Measurements from ENCODE around the gene ITGA2B. TPM values are rescaled to one million over a fixed set of nuclear protein-coding genes. Genes with fewer than 3 reads are reported as not detected.

ITGA2B gene
- total and polyA plus RNA-seq, 7 donors = 0.08 to 0.97 (median 0.16) TPM

DNA sequence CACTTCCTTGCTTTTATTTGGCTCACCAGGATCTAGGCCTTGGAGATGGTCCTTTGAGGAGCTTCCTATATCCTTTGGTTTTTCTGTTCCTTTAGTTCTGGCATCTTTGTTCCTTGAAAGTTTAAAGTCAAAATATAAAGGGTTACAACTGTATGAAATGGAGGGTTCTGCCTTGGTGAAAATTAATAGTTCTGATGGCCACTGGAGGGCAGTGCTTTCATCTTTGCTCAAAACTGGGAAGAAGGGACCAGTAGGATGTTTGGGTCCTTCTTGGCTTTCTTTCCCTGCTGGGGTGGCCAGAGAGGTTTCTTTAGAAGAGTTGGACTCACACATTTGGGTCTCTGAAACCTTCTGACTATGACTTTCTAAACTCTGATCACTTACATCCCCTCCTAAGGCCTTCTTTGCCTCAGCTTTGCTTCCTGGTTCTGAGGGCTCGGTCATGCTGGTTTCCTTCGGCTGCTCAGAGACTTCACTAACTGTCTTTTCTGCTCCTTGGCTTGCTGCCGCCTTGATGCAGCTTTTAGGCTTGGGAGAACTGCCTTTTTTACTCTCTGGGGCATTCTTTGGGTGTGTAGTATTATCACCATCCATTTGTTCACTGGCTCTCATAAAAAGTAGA is 10.9 kb upstream of the ITGA2B start:
- intact Hi-C loops (cut with DNase I) = loop anchor here (1.0 to 10.0 kb wide), 3 partner anchors 104 to 123 kb away; partner anchors contain the start of gene GPATCH8 (in 1 of the 2)
- peaks cover 4 to 95% of the 10 kb centered on the region in 2 donors for H3K36me3 ChIP-seq (ENCODE audit: insufficient read depth in 1 of 2, low read depth in 1 of 2)

DNA sequence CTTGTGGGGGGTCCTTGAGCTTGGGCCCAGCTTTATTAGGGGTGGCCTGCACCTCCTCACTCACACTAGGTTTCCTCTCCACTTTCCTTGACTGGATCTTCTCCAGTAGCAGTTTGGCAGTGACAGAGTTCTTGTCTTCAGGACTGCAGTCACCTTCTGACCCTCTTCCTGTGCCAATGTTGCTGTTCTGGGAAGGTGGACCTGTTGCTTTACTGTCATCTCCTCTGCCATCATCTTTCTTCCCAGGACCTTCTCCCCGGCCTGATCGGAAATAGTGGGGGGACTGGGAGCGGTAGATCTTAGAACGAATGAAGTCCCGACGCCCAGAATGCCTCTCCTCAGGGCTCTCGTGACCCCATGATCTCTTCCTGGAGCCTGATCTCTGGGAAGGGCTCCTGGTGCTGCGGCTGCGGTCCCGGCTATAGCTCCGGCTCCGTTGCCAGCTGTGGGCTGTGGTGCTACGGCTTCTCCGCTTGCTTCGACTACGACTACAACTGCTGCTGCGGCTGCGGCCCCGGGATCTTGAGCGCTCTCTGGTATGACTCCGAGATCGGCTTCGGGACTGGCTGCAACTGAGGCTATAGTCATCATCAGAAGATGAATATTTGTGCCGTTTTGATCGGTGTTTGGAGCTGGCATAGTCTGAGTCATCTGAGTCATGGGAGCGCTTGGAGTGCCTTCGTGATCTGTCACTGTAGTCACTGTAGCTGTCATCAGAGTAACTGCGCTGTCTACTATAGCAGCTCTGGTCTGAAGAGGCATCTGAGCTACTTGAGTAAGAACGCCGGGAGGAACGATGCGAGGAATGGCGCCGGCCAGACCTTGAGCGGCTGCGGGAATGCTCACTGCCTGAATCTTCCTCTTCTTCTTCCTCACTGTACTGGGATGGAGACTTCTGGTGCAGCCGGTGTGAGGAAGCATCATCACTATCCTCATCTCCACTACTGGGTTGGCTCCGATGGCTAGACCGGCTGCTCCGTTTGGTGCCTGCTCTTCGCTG is 9.5 kb upstream of the ITGA2B start:
- Histone ChIP-seq H3K4me3 (no peak overlapping the region), H3K9me3 (no peaks in the 10 kb centered on the region), H3K27me3 (ENCODE audit: insufficient read depth in 3 of 3, low read length in 2 of 3) (no peaks in the 10 kb centered on the region), H3K36me3 (ENCODE audit: insufficient read depth in 1 of 2, low read depth in 1 of 2) (peaks cover 4 to 88% of the 10 kb centered on the region in 2 donors), H3K4me1 (no peaks in the 10 kb centered on the region), H3K27ac (no peak overlapping the region)
- intact Hi-C loops (cut with DNase I) = no loop called here
- 96% methylated on average over 41 of the region's 41 CpGs for WGBS, 3 donors
- DNase-seq = no peak
- TF ChIP-seq CTCF (IDR thresholded peaks at IDR 0.05) = no peak
- ATAC-seq = peak in 2 of 4 donors; percentile 30 to 49

More for the DNA sequence above, 10.9 kb upstream of the ITGA2B start:
- H3K27ac ChIP-seq = no peak overlapping the region
- peak; percentile 51 for TF ChIP-seq CTCF (IDR thresholded peaks at IDR 0.05)
- ATAC-seq (peak; percentile 48 to 78 (median 60)), DNase-seq (no peak)
- H3K9me3 ChIP-seq = no peaks in the 10 kb centered on the region
- no peaks in the 10 kb centered on the region for H3K27me3 ChIP-seq (ENCODE audit: insufficient read depth in 3 of 3, low read length in 2 of 3)
- H3K4me3 ChIP-seq = no peak overlapping the region
- H3K4me1 ChIP-seq = no peaks in the 10 kb centered on the region
- WGBS, 3 donors = 78 to 84% (median 82%) methylated on average over 3 of the region's 3 CpGs

- 90 to 94% (median 92%) methylated on average over 8 of the region's 8 CpGs for WGBS, 3 donors
- Histone ChIP-seq H3K27me3 (ENCODE audit: insufficient read depth in 3 of 3, low read length in 2 of 3) (no peaks in the 10 kb centered on the region), H3K9me3 (no peaks in the 10 kb centered on the region), H3K4me1 (no peaks in the 10 kb centered on the region), H3K4me3 (no peak overlapping the region), H3K36me3 (ENCODE audit: insufficient read depth in 1 of 2, low read depth in 1 of 2) (peaks cover 4 to 76% of the 10 kb centered on the region in 2 donors), H3K27ac (no peak overlapping the region)
- ATAC-seq = no peak
- intact Hi-C loops (cut with DNase I) = no loop called here
- no peak for TF ChIP-seq CTCF (IDR thresholded peaks at IDR 0.05)
- no peak for DNase-seq
These were observed 8.3 kb upstream of the ITGA2B start for GRCh38 chr17:44397479-44398440.

- H3K4me1 ChIP-seq = no peaks in the 10 kb centered on the region
- no peak for TF ChIP-seq CTCF (IDR thresholded peaks at IDR 0.05)
- 91 to 93% (median 92%) methylated on average over 5 of the region's 5 CpGs for WGBS, 3 donors
- H3K9me3 ChIP-seq = no peaks in the 10 kb centered on the region
- intact Hi-C loops (cut with DNase I) = no loop called here
- no peak for ATAC-seq
- no peak for DNase-seq
- no peaks in the 10 kb centered on the region for H3K27me3 ChIP-seq (ENCODE audit: insufficient read depth in 3 of 3, low read length in 2 of 3)
- no peak overlapping the region for H3K27ac ChIP-seq
- no peak overlapping the region for H3K4me3 ChIP-seq
- peaks cover 4 to 68% of the 10 kb centered on the region in 2 donors for H3K36me3 ChIP-seq (ENCODE audit: insufficient read depth in 1 of 2, low read depth in 1 of 2)
These were observed 7.5 kb upstream of the ITGA2B start for GRCh38 chr17:44396946-44397345.
